HEK293T (cell line): Measurements from ENCODE around the gene ANO7.

Experiments
- ARNT ChIP-seq: fragments of 450-650 bp; IDR thresholded peaks from 2 replicates; pipeline ENCODE4 v1.6.1; 2017; ENCODE audit warnings: mild to moderate bottlenecking
- BHLHE40 ChIP-seq: fragments of 450-650 bp; IDR thresholded peaks from 2 replicates; pipeline ENCODE4 v1.6.1; 2016; ENCODE audit warnings: mild to moderate bottlenecking, moderate library complexity, borderline replicate concordance
- ELF4 ChIP-seq: fragments of 450-650 bp; IDR thresholded peaks from 2 replicates; pipeline ENCODE4 v1.6.1; 2017; ENCODE audit warnings: antibody characterized with exemption
- FOXA1 ChIP-seq: fragments of 450-650 bp; IDR thresholded peaks from 2 replicates; pipeline ENCODE4 v1.6.1; 2016; ENCODE audit warnings: mild to moderate bottlenecking
- FOXK2 ChIP-seq: fragments of 450-650 bp; IDR thresholded peaks from 2 replicates; pipeline ENCODE4 v1.6.1; 2016; ENCODE audit warnings: mild to moderate bottlenecking
- FOXM1 ChIP-seq: fragments of 450-650 bp; IDR thresholded peaks from 2 replicates; pipeline ENCODE4 v1.6.1; 2017; ENCODE audit warnings: mild to moderate bottlenecking, borderline replicate concordance
- L3MBTL2 ChIP-seq: fragments of 450-650 bp; conservative IDR thresholded peaks from 2 replicates; pipeline ENCODE4 v1.6.1; 2016; ENCODE audit warnings: mild to moderate bottlenecking
- LEF1 ChIP-seq: fragments of 450-650 bp; IDR thresholded peaks from 2 replicates; pipeline ENCODE4 v1.6.1; 2017; ENCODE audit warnings: mild to moderate bottlenecking, borderline replicate concordance
- TARDBP ChIP-seq: fragments of 450-650 bp; IDR thresholded peaks from 2 replicates; pipeline ENCODE4 v1.6.1; 2016
- ZNF384 ChIP-seq: fragments of 450-650 bp; IDR thresholded peaks from 2 replicates; pipeline ENCODE4 v1.6.1; 2016

- no peak for TF ChIP-seq TARDBP
- TF ChIP-seq FOXK2: no peak
- no peak for TF ChIP-seq ARNT
- TF ChIP-seq FOXM1: no peak
- no peak for TF ChIP-seq L3MBTL2
- no peak for TF ChIP-seq BHLHE40
- no peak for TF ChIP-seq FOXA1
- no peak for TF ChIP-seq ELF4
- no peak for TF ChIP-seq LEF1
- no peak for TF ChIP-seq ZNF384
These were observed 48.6 kb downstream of the ANO7 start for GRCh38 chr2:241237047-241237446.
